Measurements from ENCODE around the gene ZDHHC1.
"Not testable (repeated sequence)": the region's sequence is repeated elsewhere in the genome, so short reads cannot be mapped to it uniquely, and the experiment has no call there.

The ZDHHC1 gene

GRCh38 chr16:67384778-67385510, 31.3 kb downstream of the ZDHHC1 start:
- H3K4me1 ChIP-seq, result no peaks in the 10 kb centered on the region
- no peaks in the 10 kb centered on the region for H3K9me3 ChIP-seq
- TF ChIP-seq CTCF (IDR thresholded peaks at IDR 0.05; ENCODE audit: low read depth, low read length), result no peak
- no peak for DNase-seq
- H3K36me3 ChIP-seq, result no peaks in the 10 kb centered on the region
- no peaks in the 10 kb centered on the region for H3K27me3 ChIP-seq
- no peak overlapping the region for H3K4me3 ChIP-seq (ENCODE audit: low read depth, low read length)

GRCh38 chr16:67383284-67383683, 33.0 kb downstream of the ZDHHC1 start:
- H3K9me3 ChIP-seq, result no peaks in the 10 kb centered on the region
- no peak for TF ChIP-seq CTCF (IDR thresholded peaks at IDR 0.05; ENCODE audit: low read depth, low read length)
- no peak for DNase-seq

GRCh38 chr16:67378642-67379041, 37.6 kb downstream of the ZDHHC1 start:
- no peaks in the 10 kb centered on the region for H3K36me3 ChIP-seq
- no peak overlapping the region for H3K4me3 ChIP-seq (ENCODE audit: low read depth, low read length)
- TF ChIP-seq CTCF (IDR thresholded peaks at IDR 0.05; ENCODE audit: low read depth, low read length), result no peak
- H3K4me1 ChIP-seq, result no peaks in the 10 kb centered on the region
- no peaks in the 10 kb centered on the region for H3K9me3 ChIP-seq
- no peaks in the 10 kb centered on the region for H3K27me3 ChIP-seq
- DNase-seq, result no peak

More at GRCh38 chr16:67383284-67383683, 33.0 kb downstream of the ZDHHC1 start:
- Histone ChIP-seq H3K27me3 (no peaks in the 10 kb centered on the region), H3K4me3 (ENCODE audit: low read depth, low read length) (no peak overlapping the region), H3K4me1 (no peaks in the 10 kb centered on the region), H3K36me3 (no peaks in the 10 kb centered on the region)

GRCh38 chr16:67376012-67376411, 40.3 kb downstream of the ZDHHC1 start:
- not testable (repeated sequence) for H3K4me1 ChIP-seq; H3K9me3 ChIP-seq; H3K27me3 ChIP-seq; DNase-seq; H3K36me3 ChIP-seq; H3K4me3 ChIP-seq (ENCODE audit: low read depth, low read length)

- Histone ChIP-seq H3K4me1 (no peaks in the 10 kb centered on the region), H3K27me3 (peaks cover 13% of the 10 kb centered on the region; the same call in 1 of the 2 replicates), H3K36me3 (no peaks in the 10 kb centered on the region), H3K9me3 (no peaks in the 10 kb centered on the region), H3K4me3 (ENCODE audit: low read depth, low read length) (no peak overlapping the region)
- DNase-seq, result no peak
- TF ChIP-seq CTCF (IDR thresholded peaks at IDR 0.05; ENCODE audit: low read depth, low read length), result peak; percentile 65
These were observed 43.6 kb downstream of the ZDHHC1 start for GRCh38 chr16:67372664-67373063.

- Histone ChIP-seq H3K4me3 (ENCODE audit: low read depth, low read length) (no peak overlapping the region), H3K27me3 (peaks cover 25% of the 10 kb centered on the region), H3K36me3 (no peaks in the 10 kb centered on the region), H3K4me1 (no peaks in the 10 kb centered on the region), H3K9me3 (no peaks in the 10 kb centered on the region)
- DNase-seq, result no peak
- TF ChIP-seq CTCF (IDR thresholded peaks at IDR 0.05; ENCODE audit: low read depth, low read length), result no peak
These were observed 45.6 kb downstream of the ZDHHC1 start for GRCh38 chr16:67370661-67371060.
